Prostate gland (tissue), 2 donors: Measurements from ENCODE around the gene SELENOO. TPM values are rescaled to one million over a fixed set of nuclear protein-coding genes. Genes with fewer than 3 reads are reported as not detected.

Source experiments
- DNase-seq: peaks from one replicate; pipeline ENCODE4 v3.0.0-alpha.2; 2019; ENCODE audit warnings: low spot score
- H3K27ac ChIP-seq, 2 donors: fragments of 200-600 bp; sonication (generic); 2 replicates each; pipeline ENCODE4 v1.5.1; 2017 to 2019
- H3K27me3 ChIP-seq: fragments of 200-600 bp; sonication (generic); replicated peaks from 2 replicates; pipeline ENCODE4 v1.5.1; 2019; ENCODE audit not compliant: insufficient read depth
- H3K36me3 ChIP-seq, 2 donors: fragments of 200-600 bp; sonication (generic); 1 replicate in 1 of 2; 2 replicates in 1 of 2; pipeline versions ENCODE4 v1.5.1 to v1.8.1; 2017 to 2019
- H3K4me1 ChIP-seq: fragments of 200-600 bp; sonication (generic); replicated peaks from 2 replicates; pipeline ENCODE4 v1.5.1; 2019
- H3K4me3 ChIP-seq, 2 donors: fragments of 200-600 bp; sonication (generic); 2 replicates each; pipeline ENCODE4 v1.5.1; 2017 to 2019
- H3K9me3 ChIP-seq: fragments of 200-600 bp; sonication (generic); 2 replicates; pipeline ENCODE4 v1.5.1; 2017
- POLR2A ChIP-seq: fragments of 450-650 bp; IDR thresholded peaks from one replicate; pipeline ENCODE4 v1.6.1; 2016; ENCODE audit warnings: antibody characterized with exemption, mild to moderate bottlenecking
- POLR2AphosphoS5 ChIP-seq: sonication (generic); formaldehyde crosslinking; IDR thresholded peaks from one replicate; pipeline ENCODE4 v1.6.1; 2017; ENCODE audit warnings: antibody characterized with exemption
- WGBS: methylation state at CpG from one replicate; pipeline ENCODE4 v1.1.5; 2018; 5-methylcytosine and 5-hydroxymethylcytosine counted together
- intact Hi-C: fragments of 100-400 bp; cut with DNase I; formaldehyde crosslinking; loops from one replicate; pipeline ENCODE4 v1.14.2; 2022
- total RNA-seq, 2 donors: library from RNA; depleted of rRNA; stranded (reverse); fragments of >200 nt; gene quantifications; one replicate each; pipeline ENCODE4 v1.1.0, GENCODE V29; 2016
- TF ChIP-seq, protein P1 (sequence below), 4 experiments: fragments of 200-600 bp in 2 of 4; fragments of 450-650 bp in 2 of 4; sonication (generic) in 2 of 4; IDR thresholded peaks; 1 replicate in 3 of 4; 2 replicates in 1 of 4; pipeline ENCODE4 v1.5.1; 2016 to 2019; ENCODE audit warnings: antibody characterized with exemption in 4 of 4, mild to moderate bottlenecking in 2 of 4, moderate library complexity in 2 of 4

The SELENOO gene
- total RNA-seq, 2 donors from 2014 or later = 51.8 to 58.5 TPM

GRCh38 chr22:50221410-50222300 lies 20.8 kb downstream of the SELENOO start:
- H3K4me1 ChIP-seq = no peaks in the 10 kb centered on the region
- TF ChIP-seq POLR2A (no peak), POLR2AphosphoS5 (no peak)
- TF ChIP-seq, protein P1, sequence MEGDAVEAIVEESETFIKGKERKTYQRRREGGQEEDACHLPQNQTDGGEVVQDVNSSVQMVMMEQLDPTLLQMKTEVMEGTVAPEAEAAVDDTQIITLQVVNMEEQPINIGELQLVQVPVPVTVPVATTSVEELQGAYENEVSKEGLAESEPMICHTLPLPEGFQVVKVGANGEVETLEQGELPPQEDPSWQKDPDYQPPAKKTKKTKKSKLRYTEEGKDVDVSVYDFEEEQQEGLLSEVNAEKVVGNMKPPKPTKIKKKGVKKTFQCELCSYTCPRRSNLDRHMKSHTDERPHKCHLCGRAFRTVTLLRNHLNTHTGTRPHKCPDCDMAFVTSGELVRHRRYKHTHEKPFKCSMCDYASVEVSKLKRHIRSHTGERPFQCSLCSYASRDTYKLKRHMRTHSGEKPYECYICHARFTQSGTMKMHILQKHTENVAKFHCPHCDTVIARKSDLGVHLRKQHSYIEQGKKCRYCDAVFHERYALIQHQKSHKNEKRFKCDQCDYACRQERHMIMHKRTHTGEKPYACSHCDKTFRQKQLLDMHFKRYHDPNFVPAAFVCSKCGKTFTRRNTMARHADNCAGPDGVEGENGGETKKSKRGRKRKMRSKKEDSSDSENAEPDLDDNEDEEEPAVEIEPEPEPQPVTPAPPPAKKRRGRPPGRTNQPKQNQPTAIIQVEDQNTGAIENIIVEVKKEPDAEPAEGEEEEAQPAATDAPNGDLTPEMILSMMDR (IDR thresholded peaks at IDR 0.05) = no peak
- H3K27ac ChIP-seq = no peak overlapping the region
- H3K36me3 ChIP-seq = peaks cover 27 to 48% of the 10 kb centered on the region in 2 donors
- H3K27me3 ChIP-seq = no peaks in the 10 kb centered on the region
- 93% methylated on average over 16 of the region's 19 CpGs for WGBS
- DNase-seq = no peak
- H3K9me3 ChIP-seq = no peaks in the 10 kb centered on the region
- no peak overlapping the region for H3K4me3 ChIP-seq
- intact Hi-C loops = no loop called here

GRCh38 chr22:50222508-50222907 lies 21.7 kb downstream of the SELENOO start:
- Histone ChIP-seq H3K4me3 (no peak overlapping the region), H3K4me1 (no peaks in the 10 kb centered on the region), H3K27ac (no peak overlapping the region), H3K9me3 (no peaks in the 10 kb centered on the region), H3K36me3 (peaks cover 19 to 46% of the 10 kb centered on the region in 2 donors), H3K27me3 (no peaks in the 10 kb centered on the region)
- TF ChIP-seq POLR2A = no peak
- intact Hi-C loops = no loop called here
- 94% methylated on average over 8 of the region's 8 CpGs for WGBS
- DNase-seq = no peak

DNA sequence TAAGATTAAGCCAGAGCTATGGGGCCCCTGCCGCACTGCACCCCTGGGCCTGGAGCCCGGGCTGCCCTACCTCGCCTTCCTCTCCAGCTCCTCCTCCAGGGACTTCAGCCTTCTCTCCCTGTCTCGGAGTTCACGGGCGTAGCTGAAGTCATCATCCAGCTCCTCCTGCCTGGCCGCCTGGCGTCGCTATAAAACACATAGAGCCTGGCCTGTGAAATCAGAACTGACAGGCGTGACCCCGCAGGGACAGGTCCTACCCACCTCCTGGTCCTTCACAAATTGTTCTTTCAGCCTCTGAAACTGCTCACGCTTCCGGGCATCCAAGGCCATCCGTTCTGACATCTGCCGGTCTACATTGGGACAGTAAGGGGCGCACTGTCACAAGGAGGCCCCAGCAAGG lies 23.3 kb downstream of the SELENOO start:
- WGBS = 93% methylated on average over 16 of the region's 16 CpGs
- Histone ChIP-seq H3K9me3 (no peaks in the 10 kb centered on the region), H3K4me1 (no peaks in the 10 kb centered on the region), H3K27ac (no peak overlapping the region), H3K27me3 (no peaks in the 10 kb centered on the region), H3K4me3 (no peak overlapping the region), H3K36me3 (peaks cover 16 to 37% of the 10 kb centered on the region in 2 donors)
- TF ChIP-seq POLR2A (no peak), POLR2AphosphoS5 (no peak)
- TF ChIP-seq, protein P1 (IDR thresholded peaks at IDR 0.05) = no peak
- intact Hi-C loops = no loop called here
- no peak for DNase-seq

DNA sequence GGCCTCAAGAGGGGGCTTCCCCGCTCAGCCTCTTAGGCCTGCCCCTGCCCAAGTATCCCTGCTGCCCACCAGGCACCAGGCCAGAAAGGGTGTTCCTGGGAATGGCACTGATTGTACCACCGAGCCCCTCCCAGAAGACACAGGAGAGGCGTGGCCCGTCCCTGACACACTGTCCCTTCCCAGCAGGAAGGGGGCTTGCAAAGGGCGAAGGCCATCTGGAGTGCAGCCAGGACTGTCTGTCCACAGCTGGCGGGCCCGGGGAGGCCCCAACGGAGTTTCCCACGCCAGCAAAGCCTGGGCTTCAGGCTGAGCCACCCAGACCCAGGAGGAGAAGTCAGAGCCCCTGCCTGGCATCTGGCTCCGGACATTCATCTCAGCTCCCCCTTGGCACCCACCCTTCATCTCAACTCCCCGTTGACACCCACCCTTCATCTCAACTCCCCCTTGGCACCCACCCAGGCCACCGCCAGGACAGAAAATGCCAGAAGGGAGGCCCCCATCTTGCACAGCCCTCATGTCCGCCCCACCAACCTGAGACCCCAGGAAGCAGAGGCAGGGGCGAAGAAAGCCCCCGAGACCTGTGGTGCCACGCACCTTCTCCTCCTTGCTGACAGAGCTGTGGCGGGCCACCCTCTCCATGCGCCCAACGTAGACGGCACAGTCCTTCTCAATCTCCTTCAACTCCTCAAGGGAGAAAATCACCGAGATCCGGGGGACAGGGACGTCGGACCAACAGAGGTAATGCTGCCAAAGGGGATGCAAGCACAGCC lies 24.6 kb downstream of the SELENOO start:
- no peak overlapping the region for H3K4me3 ChIP-seq
- no peak overlapping the region for H3K27ac ChIP-seq
- 87% methylated on average over 22 of the region's 24 CpGs for WGBS
- no peak for TF ChIP-seq POLR2AphosphoS5
- TF ChIP-seq, protein P1 (IDR thresholded peaks at IDR 0.05) = no peak
- no peak for TF ChIP-seq POLR2A
- H3K4me1 ChIP-seq = no peaks in the 10 kb centered on the region
- peaks cover 16 to 37% of the 10 kb centered on the region in 2 donors for H3K36me3 ChIP-seq
- no peaks in the 10 kb centered on the region for H3K27me3 ChIP-seq
- DNase-seq = no peak
- H3K9me3 ChIP-seq = no peaks in the 10 kb centered on the region
- intact Hi-C loops = no loop called here

- peaks cover 14 to 31% of the 10 kb centered on the region in 2 donors for H3K36me3 ChIP-seq
- DNase-seq = no peak
- no peaks in the 10 kb centered on the region for H3K9me3 ChIP-seq
- no peak overlapping the region for H3K4me3 ChIP-seq
- TF ChIP-seq POLR2AphosphoS5 = no peak
- TF ChIP-seq, protein P1 (IDR thresholded peaks at IDR 0.05) = no peak
- no peak for TF ChIP-seq POLR2A
- intact Hi-C loops = no loop called here
- WGBS = 89% methylated on average over 28 of the region's 31 CpGs
- H3K27me3 ChIP-seq = no peaks in the 10 kb centered on the region
- no peaks in the 10 kb centered on the region for H3K4me1 ChIP-seq
- H3K27ac ChIP-seq = no peak overlapping the region
Observed at GRCh38 chr22:50226063-50226874, 25.5 kb downstream of the SELENOO start.
